GM18502 (cell line): ENCODE results near the gene SLC5A4.

Experiments
- ATAC-seq: cut with Tn5 transposase; IDR thresholded peaks from one replicate; pipeline ENCODE4 v1.9.1; 2021; ENCODE audit warnings: mild to moderate bottlenecking; ENCODE audit not compliant: unreplicated experiment, poor library complexity

The SLC5A4 gene

DNA sequence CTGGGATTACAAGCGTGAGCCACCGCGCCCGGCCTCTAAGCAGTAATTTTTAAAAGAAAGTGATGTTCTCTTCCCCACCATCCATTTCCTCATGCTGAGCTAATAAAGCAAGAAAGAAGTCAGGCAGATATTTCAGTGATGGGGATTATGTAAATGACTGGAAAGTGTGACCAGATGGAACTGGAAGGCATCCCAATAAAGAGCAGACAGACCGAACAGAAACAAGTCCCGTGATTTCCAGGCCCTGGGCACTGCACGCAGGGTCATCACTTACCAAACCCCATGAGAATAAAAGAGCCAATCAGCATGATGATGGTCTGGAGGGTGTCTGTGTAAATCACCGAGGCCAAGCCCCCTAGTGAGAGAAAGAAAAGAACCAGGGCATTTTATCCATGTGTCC is 18.2 kb downstream of the SLC5A4 start:
- ATAC-seq: no peak

DNA sequence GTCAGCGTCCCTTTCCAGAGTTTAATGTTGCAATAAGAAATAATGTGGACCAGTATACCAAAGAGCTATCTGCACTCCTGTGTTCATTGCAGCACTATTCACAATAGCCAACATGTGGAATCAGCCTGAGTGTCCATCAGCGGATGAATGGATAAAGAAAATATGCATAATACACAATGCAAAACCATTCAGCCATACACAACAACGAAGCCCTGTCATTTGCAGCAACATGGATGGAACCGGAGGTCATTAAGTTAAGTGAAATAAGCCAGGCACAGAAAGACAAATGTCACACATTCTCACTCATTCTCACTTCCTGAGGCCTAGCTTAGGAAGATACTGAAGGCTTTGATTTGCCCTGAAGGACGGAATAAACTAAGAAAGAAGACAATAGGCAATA is 22.1 kb downstream of the SLC5A4 start:
- ATAC-seq: no peak

DNA sequence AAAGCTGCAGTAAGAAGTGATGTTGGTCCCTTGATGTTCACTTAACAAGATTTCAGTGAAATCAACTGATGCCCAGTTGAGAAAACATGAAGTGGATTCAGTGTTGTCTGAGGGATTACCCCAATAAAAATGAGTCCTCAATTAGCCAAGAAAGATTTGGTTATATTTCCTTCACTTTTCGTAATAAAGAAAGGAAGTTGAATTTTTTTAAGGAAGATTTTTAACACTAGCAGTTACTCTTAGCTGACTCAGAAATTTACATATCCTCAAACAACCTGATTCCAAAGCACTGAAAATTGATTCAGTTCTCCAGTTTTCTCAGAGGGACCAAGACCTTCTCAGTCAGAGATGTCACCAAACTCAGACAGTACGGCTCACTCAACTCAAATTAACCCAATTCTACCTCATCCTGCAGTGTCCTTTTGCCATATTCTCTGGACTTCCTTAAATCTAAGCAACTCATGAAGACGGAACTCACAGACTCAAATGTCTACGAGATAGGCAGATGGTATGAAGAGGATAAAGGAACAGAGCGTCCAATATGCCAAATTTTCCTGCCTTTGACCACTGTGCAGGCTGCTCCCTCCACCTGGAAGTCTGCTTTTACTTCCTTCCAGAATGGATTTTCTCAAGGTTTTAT is 22.8 kb downstream of the SLC5A4 start:
- no peak for ATAC-seq

DNA sequence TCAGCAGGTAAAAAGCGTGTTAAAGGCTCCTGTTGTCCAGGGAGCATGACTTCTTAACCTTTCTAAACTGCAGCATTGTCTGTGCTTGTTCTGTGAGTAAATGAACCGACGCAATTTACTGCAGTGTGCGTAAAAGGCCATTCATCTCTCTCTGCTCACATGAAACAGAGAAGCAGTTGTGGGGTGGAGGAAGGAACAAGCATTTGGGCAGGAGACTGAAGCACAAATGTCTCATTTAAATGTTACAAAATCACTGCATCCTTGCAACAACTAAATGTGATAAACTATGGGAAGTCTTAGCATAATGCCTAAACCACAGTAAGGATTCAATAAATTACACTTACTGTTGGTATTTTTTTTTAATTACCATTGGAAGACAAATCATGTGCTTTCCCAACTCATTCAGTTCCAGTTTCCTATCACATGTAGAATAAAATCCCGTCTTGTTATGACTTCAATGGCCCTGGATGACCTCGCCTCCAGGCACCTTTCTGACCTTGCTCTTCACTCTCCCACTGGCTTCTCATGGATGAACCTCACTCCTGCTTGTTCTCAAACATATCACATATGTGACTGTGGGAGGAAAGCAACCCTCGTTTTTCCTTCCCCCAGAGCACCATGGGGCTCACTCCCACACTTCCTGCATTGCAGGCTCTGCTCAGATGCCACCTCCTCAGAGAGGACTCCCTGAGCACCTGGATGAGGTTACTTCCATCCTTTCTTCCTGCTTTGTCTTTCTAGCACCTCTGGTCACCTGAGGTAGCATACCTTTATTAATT is 28.6 kb downstream of the SLC5A4 start:
- ATAC-seq: no peak

DNA sequence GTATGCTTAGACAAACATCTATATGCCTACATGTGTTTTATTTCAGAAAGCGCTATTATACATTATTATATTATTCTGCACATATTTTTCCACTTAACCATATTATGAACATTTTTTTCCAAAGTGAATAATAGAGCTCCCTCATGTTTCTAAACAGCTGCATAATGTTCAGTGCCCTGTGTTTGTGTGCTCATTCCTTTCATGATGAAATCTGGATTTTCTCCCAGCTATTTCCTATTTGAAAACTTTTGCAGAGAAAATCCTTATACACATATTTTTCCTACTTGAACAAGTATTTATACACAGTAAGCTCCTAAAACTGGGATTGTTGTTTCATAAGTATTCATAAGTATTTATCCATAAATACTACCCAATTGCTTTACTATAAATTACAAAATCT is 32.2 kb downstream of the SLC5A4 start:
- ATAC-seq: no peak

DNA sequence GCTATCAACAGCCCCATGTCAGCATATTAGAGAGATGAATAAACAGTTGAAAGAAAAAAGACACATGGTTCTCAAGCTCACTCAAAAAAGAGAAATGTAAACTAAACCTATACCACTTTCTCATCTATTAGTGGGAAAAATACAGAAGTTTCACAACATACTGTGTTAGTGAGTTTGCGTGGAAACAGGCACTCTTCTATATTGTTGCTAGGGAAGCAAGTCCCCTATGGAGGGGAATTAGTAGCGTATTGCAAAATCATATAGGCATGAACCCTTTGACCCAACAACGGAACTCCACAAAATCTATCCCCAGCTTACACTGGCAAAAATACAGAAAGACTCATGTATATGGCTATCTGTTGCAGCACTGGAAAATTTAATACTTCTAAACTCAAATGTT is 36.1 kb downstream of the SLC5A4 start:
- ATAC-seq: no peak

DNA sequence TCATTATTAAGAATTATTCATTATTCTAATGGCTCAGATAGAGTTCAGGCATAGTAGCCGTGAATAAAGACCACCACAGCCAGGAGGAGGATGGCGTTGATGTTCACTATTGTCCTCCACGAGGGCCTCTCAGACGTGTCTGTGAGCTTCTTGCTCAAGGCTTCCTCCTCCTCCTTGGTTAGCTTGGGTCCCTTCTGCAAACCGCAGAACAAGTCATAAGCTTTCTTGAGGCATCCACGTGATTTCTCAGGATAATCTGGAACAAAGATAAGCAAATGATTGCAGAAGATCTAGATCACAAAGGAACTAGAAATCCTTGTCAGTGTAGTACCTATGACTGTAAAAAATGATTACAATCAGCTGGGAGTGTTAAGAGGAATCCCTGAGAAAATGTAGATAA is 36.7 kb downstream of the SLC5A4 start:
- no peak for ATAC-seq

DNA sequence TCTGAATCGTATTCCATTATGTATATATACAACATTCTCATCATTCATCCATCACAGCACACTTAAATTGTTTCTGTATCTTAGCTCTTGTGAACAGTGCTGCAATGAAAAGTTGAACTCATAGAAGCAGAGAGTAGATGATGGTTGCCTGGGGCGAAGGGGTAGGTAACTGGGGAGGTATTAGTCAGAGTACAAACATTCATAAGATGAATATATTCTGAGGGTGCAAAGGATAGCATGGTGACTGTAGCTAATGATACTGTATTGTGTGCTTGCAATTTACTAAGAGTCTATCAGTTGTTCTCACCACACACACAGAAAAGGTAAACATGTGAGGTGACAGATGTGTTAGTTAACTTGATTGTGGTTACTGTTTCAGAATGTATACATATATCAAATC is 37.7 kb downstream of the SLC5A4 start:
- no peak for ATAC-seq

DNA sequence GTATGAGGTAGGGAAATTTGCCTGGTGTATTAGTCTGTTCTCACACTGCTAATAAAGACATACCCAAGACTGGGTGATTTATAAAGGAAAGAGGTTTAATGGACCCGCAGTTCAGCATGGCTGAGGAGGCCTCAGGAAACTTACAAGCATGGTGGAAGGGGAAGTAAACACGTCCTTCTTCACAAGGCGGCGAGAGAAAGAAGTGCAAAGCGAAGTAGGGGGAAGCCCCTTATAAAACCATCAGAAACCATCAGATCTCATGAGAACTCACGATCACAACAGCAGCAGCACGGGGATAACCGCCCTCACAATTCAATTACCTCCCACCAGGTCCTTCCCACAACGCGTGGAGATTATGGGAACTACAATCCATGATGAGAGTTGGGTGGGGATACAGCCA is 38.2 kb downstream of the SLC5A4 start:
- no peak for ATAC-seq

DNA sequence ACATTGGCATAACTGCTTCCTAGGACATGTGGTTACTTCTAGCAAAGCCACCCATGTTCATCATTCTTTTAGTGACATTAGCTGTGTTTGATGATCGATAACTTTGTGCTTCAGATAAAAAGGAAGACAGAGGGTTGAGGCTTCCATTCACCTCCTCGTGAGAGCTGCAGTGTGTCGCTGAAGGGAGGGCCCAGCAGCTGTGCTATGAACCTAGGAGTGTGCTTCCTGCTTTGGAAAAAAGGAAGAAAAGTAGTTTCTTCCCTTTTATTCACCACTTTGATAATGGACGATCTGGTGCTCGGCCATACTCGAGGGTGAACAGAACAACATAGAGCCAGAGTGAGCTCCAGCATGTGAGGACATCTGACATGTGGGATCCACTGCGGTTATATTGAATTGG is 44.1 kb downstream of the SLC5A4 start:
- no peak for ATAC-seq

DNA sequence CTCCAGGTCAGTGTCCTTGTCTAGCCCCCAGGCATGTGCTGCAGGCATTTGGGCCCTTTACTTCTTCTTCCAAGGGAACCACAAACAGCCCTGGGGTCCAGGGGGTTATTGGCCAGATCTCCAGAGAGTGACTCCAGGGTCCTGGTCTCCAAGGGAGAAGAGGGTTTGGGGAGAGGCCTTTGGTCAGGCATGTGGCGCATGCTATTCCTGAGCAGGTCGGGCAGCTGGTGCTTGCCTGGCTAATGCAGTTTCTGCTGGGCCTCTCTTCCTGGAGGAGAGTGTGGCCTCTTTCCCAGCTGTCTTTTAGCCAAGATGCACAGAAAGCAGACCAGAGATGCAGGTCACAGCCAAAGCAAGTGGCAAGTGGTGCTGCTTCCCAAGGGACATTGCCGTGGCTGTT is 46.5 kb downstream of the SLC5A4 start:
- no peak for ATAC-seq

DNA sequence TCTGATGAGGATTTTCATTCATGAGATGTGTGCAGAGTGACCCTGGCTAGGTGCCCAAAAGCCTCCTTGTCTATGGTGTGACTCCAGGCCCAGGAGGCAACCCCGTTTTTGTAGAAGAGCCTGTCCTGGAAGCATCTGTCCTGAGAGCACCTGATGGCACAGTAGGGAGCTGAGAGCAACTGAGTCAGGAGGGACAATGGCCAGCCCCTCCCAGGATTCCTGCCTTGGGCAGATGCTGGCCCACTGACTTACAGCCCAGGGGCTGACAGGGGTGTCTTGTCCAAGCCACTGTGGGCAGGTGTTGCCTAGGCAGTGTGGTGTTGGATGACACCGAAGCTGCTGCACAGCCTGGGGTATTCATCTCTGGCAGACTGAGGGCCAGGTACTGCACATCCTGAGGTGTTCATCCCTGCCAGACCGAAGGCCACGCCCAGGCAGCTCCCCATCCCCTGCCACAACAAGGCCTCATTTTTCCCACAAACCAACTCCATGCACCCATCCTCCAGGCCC is 47.1 kb downstream of the SLC5A4 start:
- ATAC-seq: no peak

DNA sequence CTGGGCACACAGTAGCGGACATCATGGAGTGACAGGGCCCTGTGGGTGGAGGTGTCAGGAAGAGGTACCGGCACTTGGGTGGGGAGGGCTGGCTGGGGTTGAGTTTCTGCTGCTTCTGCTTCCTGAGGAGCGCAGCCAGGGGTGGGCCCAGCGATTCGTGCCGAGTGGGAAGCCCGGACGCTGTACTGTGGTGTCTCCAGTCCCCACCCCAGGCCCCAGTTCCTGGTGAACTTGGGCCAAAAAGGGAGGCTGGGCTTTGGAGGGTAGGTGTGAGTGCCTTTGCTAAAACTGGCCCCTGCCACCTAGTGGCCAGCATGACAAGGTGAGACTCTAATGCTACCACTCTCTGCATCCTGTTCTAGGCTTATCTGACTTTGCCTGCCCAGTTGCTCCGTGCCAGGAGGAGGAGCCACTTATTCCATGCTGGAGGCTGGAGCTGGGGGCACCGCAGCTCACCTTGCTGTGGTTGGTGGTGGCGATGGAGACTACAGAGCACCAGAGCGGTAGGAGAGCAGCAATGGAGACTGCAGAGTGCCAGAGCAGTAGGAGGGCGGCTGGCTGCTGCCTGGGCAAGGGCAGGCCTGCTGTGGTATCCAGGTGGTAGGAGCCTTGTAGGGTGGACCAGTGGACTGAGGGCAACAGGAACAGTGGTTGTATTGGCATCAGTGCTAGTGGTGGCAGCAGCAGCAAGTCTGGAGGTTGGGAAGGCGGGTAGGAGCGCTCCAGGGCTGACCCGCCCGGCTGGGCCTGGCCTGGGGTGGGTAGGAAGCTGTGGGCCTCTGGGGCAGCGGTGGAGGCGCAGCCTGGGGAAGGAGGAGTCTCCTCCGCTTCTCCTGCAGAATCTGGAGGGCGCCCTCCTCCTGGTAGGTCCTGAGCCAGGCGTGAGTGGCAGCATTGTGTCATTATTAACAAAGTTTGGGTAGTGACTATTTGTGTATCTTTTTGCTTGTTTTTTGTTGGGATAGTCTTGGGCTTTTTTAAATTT is 48.1 kb downstream of the SLC5A4 start:
- no peak for ATAC-seq

DNA sequence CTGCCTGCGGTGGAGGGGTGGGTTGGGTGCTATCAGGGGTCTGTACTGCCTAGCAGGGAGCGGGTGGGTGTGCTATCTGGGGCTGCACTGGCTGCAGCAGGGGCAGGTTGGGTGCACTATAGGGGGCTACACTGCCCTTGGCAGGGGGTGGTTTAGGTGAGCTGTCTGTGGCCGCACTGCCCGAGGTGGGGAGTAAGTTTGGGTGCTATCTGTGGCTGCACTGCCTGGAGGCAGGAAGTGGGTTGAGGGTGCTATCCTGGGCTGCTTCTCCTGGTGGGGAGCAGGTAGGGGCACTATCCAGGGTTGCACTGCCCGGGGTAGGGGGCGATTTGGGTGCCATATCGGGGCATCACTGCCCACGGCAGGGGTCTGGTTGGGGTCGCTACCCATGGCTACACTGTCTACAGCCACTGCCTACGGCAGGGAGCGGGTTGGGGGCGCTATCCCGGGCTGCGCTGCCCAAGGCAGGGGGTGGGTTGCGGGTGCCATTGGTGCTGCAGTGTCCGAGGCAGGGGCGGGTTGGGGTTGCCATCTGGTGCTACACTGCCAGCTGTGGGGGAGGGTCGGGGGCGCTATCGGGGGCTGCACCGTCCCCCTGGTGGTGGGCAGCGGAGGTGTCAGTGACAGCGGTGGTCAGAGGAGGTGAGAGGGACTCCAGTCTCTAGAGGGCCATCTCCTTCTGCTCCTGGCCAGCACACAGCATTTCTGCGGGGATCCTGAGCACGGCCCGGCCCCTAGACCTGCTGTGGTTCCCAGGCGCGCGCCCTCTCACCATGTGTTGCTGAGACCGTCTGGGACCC is 49.0 kb downstream of the SLC5A4 start:
- no peak for ATAC-seq

DNA sequence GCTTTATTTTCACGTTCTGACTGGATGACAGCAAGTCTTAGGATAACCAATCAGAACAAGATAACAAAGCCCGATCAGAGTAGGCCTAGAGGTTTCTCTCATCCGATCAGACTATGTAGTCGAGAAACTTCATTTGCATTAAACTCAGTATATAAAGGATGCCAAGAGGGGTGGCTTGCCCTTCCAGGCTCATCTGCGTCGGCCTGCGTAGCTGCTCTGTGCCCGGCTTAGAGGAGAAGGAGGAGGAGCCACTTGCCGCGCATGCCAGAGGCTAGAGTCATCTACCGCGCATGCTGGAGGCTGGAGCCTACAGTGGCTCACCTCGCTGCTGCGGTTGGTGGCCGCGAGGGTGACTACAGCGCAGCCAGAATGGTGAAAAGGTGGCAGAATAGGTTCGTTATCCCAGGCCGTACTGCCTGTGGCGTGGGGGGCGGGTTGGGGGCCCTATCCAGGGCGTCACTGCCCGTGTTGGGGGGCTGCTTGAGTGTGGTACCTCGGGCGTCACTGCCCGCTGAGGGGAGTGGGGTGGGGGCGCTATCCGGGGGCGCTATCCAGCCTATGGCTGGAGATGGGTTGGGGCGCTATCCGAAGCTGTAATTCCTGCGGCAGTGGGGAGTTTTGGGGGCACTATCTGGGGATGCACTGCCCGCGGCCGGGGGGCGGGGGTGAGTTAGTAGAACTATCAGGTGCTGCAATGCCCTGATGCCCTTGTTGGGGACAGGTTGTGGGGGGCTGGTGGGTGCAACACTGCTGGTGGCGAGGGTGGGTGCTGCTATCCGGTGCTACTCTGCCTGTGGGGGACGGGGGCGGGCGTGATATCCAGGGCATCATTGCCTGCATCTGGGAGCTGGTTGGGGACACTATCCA is 50.1 kb downstream of the SLC5A4 start, which contains the start of gene RFPL2:
TSS of gene RFPL2 (minus strand) at position 218 of the 867 bp plus-strand sequence. CDS start 2,622 bp downstream, outside the sequence.
- no peak for ATAC-seq

DNA sequence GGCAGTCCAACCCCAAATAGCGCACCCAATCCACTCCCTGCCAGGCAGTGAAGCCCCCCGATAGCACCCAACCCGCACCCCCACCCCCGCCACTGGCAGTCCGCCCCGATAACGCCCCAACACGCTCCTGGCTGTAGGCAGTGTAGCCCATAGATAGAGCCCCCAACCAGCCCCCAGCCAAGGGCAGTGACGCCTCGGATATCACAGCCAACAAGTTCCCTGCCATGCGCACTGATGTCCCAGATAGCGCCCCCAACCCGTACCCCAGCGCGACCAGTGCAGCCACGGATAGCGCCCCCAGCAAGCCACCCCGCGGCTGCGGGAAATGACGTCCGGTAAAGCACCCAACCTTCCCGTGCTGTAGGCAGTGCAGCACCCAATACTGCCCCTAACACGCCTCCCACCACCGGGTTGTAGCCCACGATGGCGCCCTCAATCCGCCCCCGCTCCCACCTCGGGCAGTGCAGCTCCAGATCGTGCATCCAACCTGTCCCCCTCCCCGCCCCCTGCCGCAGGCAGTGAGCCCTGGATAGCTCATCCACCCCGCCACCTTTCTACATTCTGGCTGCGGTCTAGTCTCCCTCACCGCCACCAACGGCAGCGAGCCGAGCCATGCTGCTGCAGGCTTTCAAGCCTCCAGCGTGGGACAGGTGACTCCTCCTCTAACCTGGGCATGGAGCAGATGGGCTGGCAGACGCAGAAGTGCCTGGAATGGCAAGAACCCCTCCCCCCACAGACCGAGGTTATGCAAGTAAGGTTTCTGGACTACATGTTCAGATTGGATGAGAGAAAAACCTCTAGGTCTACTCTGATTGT is 50.9 kb downstream of the SLC5A4 start:
- no peak for ATAC-seq

DNA sequence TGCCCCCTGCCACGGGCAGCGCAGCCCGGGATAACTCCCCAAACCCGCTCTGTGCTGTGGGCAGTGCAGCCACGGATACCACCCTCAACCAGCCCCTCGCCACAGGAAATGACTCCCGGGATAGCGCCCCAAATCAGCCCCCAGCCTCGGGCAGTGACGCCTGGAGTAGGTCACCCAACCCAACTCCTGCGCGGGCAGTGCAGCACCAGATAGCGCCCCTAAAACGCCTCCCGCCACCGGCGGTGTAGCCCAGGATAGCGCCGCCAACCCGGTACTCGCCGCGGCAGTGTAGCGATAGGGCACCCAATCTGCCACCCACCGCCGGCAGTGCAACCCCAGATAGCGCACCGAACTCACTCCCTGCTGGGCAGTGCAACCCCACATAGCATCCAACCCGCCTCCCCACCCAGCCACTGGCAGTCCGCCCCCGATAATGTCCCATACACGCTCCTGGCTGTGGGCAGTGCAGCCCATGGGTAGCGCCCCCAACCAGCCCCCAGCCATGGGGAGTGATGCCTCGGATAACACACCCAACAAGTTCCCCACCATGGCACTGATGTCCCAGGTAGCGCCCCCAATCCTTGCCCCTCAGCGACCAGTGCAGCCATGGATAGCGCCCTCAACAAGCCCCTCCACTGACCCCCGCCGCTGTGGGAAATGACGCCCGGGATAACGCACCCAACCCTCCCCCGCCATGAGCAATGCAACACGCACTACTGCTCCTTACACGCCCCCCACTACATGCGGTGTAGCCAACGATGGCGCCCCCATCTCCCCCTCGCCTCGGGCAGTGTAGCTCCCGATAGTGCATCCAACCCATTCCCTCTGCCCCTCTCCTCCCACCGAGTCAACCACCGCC is 51.7 kb downstream of the SLC5A4 start:
- ATAC-seq: no peak
